ENCODE results near the gene ACAP2. TPM values are rescaled to one million over a fixed set of nuclear protein-coding genes. Genes with fewer than 3 reads are reported as not detected.

The ACAP2 gene
- total RNA-seq, 4 donors from 2014 or later = 41.9 to 53.2 (median 48.0) TPM

DNA sequence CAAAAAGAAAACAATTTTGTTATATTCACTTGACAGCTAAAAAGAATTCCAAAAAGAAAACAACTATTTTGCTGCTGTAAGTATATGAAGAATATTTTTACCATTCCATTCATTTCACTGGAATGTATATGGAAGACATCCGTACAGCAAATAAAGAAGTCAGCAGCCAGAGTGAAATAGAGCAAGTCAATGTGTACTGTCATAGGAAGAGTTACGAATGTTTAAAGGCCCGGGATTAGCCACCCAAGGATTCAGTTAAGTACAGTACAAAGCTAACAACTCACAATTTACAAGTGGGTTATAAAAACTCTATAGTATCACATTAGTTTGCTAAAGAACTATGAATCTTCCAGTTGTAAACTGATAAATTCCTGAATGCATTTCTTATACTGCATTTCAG, 157.4 kb downstream of the ACAP2 start:
- H3K27me3 ChIP-seq = no peaks in the 10 kb centered on the region
- WGBS = 83% methylated on average over 3 of the region's 3 CpGs
- no peak overlapping the region for H3K27ac ChIP-seq
- no peak for DNase-seq (ENCODE audit: low spot score in 2 of 2)
- peaks cover 9% of the 10 kb centered on the region for H3K4me1 ChIP-seq
- H3K36me3 ChIP-seq = peaks cover 57% of the 10 kb centered on the region
- H3K9me3 ChIP-seq = no peaks in the 10 kb centered on the region
- H3K4me3 ChIP-seq = no peak overlapping the region
- TF ChIP-seq EP300 (IDR thresholded peaks at IDR 0.05) (no peak), POLR2AphosphoS5 (IDR thresholded peaks at IDR 0.05) (no peak)

DNA sequence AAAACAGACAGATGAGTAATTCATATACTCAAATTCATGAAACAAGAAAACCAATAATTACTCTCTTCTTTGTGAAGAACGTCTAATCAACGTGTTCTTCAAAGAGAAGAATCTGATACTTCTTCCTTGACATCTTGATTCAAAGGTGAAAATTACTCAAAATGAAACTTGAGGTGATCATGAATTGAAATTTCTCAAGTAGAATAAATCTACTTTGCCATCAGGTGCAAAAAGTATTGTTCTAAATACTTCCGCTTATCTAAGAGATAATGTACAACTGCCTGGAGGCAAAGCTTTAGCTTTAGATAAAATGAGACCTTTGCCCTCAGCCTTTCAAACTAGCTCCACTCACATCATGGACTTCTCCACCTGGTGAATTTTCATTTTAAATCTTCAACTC, 158.0 kb downstream of the ACAP2 start:
- DNase-seq (ENCODE audit: low spot score in 2 of 2) = no peak
- no peaks in the 10 kb centered on the region for H3K9me3 ChIP-seq
- TF ChIP-seq EP300 (IDR thresholded peaks at IDR 0.05) (no peak), POLR2A (IDR thresholded peaks at IDR 0.05) (no peak), POLR2AphosphoS5 (IDR thresholded peaks at IDR 0.05) (no peak)
- TF ChIP-seq, protein P1, sequence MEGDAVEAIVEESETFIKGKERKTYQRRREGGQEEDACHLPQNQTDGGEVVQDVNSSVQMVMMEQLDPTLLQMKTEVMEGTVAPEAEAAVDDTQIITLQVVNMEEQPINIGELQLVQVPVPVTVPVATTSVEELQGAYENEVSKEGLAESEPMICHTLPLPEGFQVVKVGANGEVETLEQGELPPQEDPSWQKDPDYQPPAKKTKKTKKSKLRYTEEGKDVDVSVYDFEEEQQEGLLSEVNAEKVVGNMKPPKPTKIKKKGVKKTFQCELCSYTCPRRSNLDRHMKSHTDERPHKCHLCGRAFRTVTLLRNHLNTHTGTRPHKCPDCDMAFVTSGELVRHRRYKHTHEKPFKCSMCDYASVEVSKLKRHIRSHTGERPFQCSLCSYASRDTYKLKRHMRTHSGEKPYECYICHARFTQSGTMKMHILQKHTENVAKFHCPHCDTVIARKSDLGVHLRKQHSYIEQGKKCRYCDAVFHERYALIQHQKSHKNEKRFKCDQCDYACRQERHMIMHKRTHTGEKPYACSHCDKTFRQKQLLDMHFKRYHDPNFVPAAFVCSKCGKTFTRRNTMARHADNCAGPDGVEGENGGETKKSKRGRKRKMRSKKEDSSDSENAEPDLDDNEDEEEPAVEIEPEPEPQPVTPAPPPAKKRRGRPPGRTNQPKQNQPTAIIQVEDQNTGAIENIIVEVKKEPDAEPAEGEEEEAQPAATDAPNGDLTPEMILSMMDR (IDR thresholded peaks at IDR 0.05) = no peak
- H3K4me1 ChIP-seq = peaks cover 9% of the 10 kb centered on the region
- H3K27me3 ChIP-seq = no peaks in the 10 kb centered on the region
- no peak overlapping the region for H3K4me3 ChIP-seq
- 81% methylated on average over 3 of the region's 3 CpGs for WGBS
- H3K27ac ChIP-seq = no peak overlapping the region
- peaks cover 51% of the 10 kb centered on the region for H3K36me3 ChIP-seq

DNA sequence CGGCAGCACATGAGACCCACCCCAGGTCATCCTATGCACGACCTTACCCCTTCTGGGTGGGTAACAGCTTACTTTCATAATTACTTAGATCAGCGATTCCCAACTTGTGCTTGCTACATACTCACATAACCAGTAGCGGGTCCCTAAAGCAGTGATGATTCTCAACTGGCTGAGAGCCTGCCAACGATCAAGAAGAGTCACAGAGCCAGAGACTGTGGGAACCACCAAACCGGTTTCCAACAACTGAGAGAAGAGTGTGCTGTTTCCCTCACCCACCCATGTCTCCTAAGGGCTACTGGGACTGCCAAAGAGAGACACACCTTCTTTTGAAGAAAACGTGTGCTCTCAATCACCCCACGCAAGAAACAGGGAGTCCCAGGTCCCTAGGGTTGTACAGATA, 159.9 kb downstream of the ACAP2 start:
- TF ChIP-seq POLR2A (IDR thresholded peaks at IDR 0.05) (no peak), POLR2AphosphoS5 (IDR thresholded peaks at IDR 0.05) (no peak), EP300 (IDR thresholded peaks at IDR 0.05) (no peak)
- TF ChIP-seq, protein P1 (IDR thresholded peaks at IDR 0.05) = no peak
- H3K9me3 ChIP-seq = no peaks in the 10 kb centered on the region
- peaks cover 41% of the 10 kb centered on the region for H3K36me3 ChIP-seq
- H3K27me3 ChIP-seq = no peaks in the 10 kb centered on the region
- H3K4me3 ChIP-seq = no peak overlapping the region
- H3K27ac ChIP-seq = no peak overlapping the region
- peaks cover 9% of the 10 kb centered on the region for H3K4me1 ChIP-seq
- WGBS = 44% methylated on average over 8 of the region's 8 CpGs
- no peak for DNase-seq (ENCODE audit: low spot score in 2 of 2)

DNA sequence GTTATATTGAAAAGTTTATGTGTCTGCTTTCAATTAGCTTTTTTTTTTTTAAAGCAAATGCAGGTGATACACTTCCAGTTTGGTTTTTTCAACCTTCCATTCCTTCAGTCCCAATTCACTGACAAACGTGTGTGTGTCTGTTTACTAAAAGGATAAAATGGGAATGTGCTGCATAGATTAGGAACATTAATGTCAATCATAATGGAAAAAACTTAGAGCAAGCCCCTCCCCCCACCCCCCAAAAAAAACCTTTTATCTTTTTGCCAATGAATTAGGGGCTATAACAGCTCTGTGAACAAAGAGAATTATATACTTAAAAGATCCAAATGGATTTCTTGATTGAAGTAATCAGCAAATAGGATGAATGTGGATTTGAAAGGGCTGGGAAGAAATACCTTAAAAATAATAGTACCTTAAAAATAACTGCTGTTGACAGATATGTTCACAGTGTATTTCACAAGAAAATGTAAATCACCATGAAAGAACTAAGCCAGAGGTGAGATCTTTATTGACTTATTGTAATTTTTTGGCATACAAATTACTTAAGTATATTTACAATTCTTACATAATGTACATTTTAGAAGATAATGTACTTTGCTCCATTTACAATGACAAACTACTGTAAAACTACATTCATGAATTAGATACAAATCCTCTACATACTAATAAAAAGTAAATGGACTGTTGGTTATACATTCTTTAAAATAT, 168.4 kb downstream of the ACAP2 start:
- peaks cover 13% of the 10 kb centered on the region for H3K36me3 ChIP-seq
- H3K4me1 ChIP-seq = peaks cover 19% of the 10 kb centered on the region
- H3K9me3 ChIP-seq = no peaks in the 10 kb centered on the region
- DNase-seq (ENCODE audit: low spot score in 2 of 2) = no peak
- no peak overlapping the region for H3K4me3 ChIP-seq
- WGBS = 39% methylated on average over 1 of the region's 1 CpG
- TF ChIP-seq, protein P1 (IDR thresholded peaks at IDR 0.05) = no peak
- TF ChIP-seq EP300 (IDR thresholded peaks at IDR 0.05) (no peak), POLR2AphosphoS5 (IDR thresholded peaks at IDR 0.05) (no peak), POLR2A (IDR thresholded peaks at IDR 0.05) (no peak)
- no peak overlapping the region for H3K27ac ChIP-seq
- no peaks in the 10 kb centered on the region for H3K27me3 ChIP-seq

DNA sequence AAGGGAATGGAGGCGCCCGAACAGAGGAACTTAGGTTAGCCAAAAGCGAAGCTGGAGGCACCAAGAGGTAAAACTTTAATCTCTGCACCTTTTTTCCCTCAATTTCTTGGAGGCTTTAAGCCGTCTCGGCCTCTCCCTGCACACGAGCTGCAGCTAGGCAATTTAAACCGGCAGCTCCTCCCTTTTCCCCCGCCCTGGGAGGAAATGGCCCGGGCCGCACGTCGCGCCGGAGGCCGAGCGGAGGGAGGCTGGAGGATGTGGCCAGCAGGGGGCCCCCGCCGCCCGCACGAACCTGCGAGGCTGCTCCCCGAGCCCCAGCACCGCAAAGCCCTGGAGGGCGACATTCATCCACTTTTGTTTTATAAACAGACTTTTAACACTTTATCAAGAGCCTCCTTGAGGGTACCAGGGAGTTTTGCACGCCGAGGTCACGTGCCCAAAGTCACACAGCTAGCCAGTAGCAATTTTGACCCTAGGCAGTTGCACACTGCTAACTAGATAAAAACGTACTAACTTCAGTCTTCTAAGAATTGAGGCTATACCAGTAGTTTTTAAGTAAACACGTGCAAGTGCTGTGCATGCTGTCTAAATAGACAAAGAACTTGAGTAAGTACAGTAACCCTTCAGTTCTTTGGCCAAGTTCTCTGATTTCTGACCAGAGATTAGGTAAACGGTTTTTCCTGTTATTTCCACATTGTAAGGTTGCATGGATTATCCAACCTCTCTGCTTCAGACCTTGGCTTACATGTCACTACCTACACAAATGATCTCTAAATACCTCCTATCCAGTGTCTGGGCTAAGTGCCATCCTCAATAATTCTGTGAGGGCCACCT, 171.2 kb downstream of the ACAP2 start:
- H3K27me3 ChIP-seq = no peaks in the 10 kb centered on the region
- under 1% methylated on average over 21 of the region's 30 CpGs for WGBS
- no peaks in the 10 kb centered on the region for H3K36me3 ChIP-seq
- no peaks in the 10 kb centered on the region for H3K9me3 ChIP-seq
- H3K4me3 ChIP-seq = peak overlapping the region; percentile 73
- H3K27ac ChIP-seq = peak overlapping the region; percentile 85
- DNase-seq (ENCODE audit: low spot score in 2 of 2) = peak; percentile 88 to 92
- peaks cover 26% of the 10 kb centered on the region for H3K4me1 ChIP-seq
- no peak for TF ChIP-seq POLR2A (IDR thresholded peaks at IDR 0.05)
- TF ChIP-seq EP300 (IDR thresholded peaks at IDR 0.05) = no peak
- TF ChIP-seq, protein P1 (IDR thresholded peaks at IDR 0.05) = peak; percentile 81 to 95
- peak in 2 of 3 donors; percentile 56 to 81 for TF ChIP-seq POLR2AphosphoS5 (IDR thresholded peaks at IDR 0.05)

All from suprapubic skin (tissue), 4 donors.